HG03039 (cell line): ENCODE data around the gene SVIL.

Experiments used
- ATAC-seq: cut with Tn5 transposase; IDR thresholded peaks from one replicate; pipeline ENCODE4 v1.9.1; 2021; ENCODE audit warnings: mild to moderate bottlenecking, moderate library complexity; ENCODE audit not compliant: unreplicated experiment

Gene SVIL

GRCh38 chr10:29634764-29635625 is at the start of gene SVIL:
SVIL (minus strand) TSS chr10:29634971; CDS start chr10:29555058, 79,913 bp downstream.
- ATAC-seq: no peak

GRCh38 chr10:29681676-29682448 is 47.1 kb upstream of the SVIL start:
- ATAC-seq: no peak

- no peak for ATAC-seq
Observed at GRCh38 chr10:29680091-29680490, 45.3 kb upstream of the SVIL start.

GRCh38 chr10:29676732-29677131 is 42.0 kb upstream of the SVIL start:
- ATAC-seq: no peak

- no peak for ATAC-seq
Observed at GRCh38 chr10:29675984-29676383, 41.2 kb upstream of the SVIL start.

GRCh38 chr10:29671968-29672367 is 37.2 kb upstream of the SVIL start:
- no peak for ATAC-seq

- ATAC-seq: no peak
Observed at GRCh38 chr10:29671228-29671780, 36.5 kb upstream of the SVIL start.

GRCh38 chr10:29670761-29671160 is 36.0 kb upstream of the SVIL start:
- no peak for ATAC-seq

- ATAC-seq: no peak
Observed at GRCh38 chr10:29669149-29669548, 34.4 kb upstream of the SVIL start.

GRCh38 chr10:29668628-29669027 is 33.9 kb upstream of the SVIL start:
- ATAC-seq: no peak

GRCh38 chr10:29667191-29667590 is 32.4 kb upstream of the SVIL start:
- ATAC-seq: no peak

- ATAC-seq: no peak
Observed at GRCh38 chr10:29666201-29666600, 31.4 kb upstream of the SVIL start.

- ATAC-seq: no peak
Observed at GRCh38 chr10:29663718-29664117, 28.9 kb upstream of the SVIL start.

- peak; percentile 99 for ATAC-seq
Observed at GRCh38 chr10:29658984-29659965, 24.5 kb upstream of the SVIL start.

GRCh38 chr10:29657719-29658274 is 23.0 kb upstream of the SVIL start:
- no peak for ATAC-seq

- no peak for ATAC-seq
Observed at GRCh38 chr10:29656451-29656992, 21.8 kb upstream of the SVIL start.

- no peak for ATAC-seq
Observed at GRCh38 chr10:29652192-29652591, 17.4 kb upstream of the SVIL start.

GRCh38 chr10:29651767-29652166 is 17.0 kb upstream of the SVIL start:
- no peak for ATAC-seq

GRCh38 chr10:29650552-29650944 is 15.8 kb upstream of the SVIL start:
- ATAC-seq: no peak
